ENCODE measurements around the gene IL13. TPM values are rescaled to one million over a fixed set of nuclear protein-coding genes. Genes with fewer than 3 reads are reported as not detected.

Gene IL13
- total and polyA plus RNA-seq, 10 of the 15 experiments (the other 5 are each of a cell fraction or from before 2014, with no cell fraction given), result 0.06 to 0.40 (median 0.11) TPM; not detected in 6

GRCh38 chr5:132629230-132629944, 28.6 kb upstream of the IL13 start:
- H3K4me1 ChIP-seq (ENCODE audit: control insufficient read depth, insufficient read depth, low read length), result peaks cover 11% of the 10 kb centered on the region; the same call in 1 of the 2 replicates
- POLR2A ChIA-PET, result interaction anchor here (1.4 to 4.1 kb wide), 4 partner anchors 10 to 30 kb away, joined by 3 to 17 read pairs (median 4); no protein-coding TSS in a partner anchor
- DNase-seq (ENCODE audit: low read depth, low spot score), result no peak
- in situ Hi-C loops (cut with MboI) (no loop called here), intact Hi-C loops (cut with micrococcal nuclease; ENCODE audit: unreplicated experiment) (no loop called here)
- peak overlapping the region; percentile 70 for H3K27ac ChIP-seq (ENCODE audit: control insufficient read depth, insufficient read depth)
- no peaks in the 10 kb centered on the region for H3K27me3 ChIP-seq (replicated peaks in 1 of 2; ENCODE audit: control insufficient read depth in 2 of 2, insufficient read depth in 2 of 2, low read length in 1 of 2)
- H3K79me2 ChIP-seq (ENCODE audit: control insufficient read depth, insufficient read depth, low read length), result no peaks in the 10 kb centered on the region; the same call in 1 of the 2 replicates
- SMC1A ChIA-PET (ENCODE audit: uncharacterized antibody, unreplicated experiment), result interaction anchor here (0.8 to 5.5 kb wide), 9 partner anchors 11 to 190 kb away, joined by 3 to 45 read pairs (median 4); no protein-coding TSS in a partner anchor
- BruUV-seq (replicated peaks), result no TSS peak
- peaks cover 4 to 5% of the 10 kb centered on the region in 2 experiments; a peak in 3 of 4 replicates for H3K36me3 ChIP-seq (ENCODE audit: control insufficient read depth in 2 of 2, insufficient read depth in 2 of 2, low read length in 1 of 2)
- no peaks in the 10 kb centered on the region for H4K20me1 ChIP-seq (ENCODE audit: control insufficient read depth, insufficient read depth)
- RAD21 ChIA-PET (ENCODE audit: unreplicated experiment), result interaction anchor here (0.7 to 5.5 kb wide), 12 partner anchors 9 to 205 kb away, joined by 3 to 25 read pairs (median 3); partner anchors contain the start of gene IL4
- ATAC-seq, result peak; percentile 86
- H3K9me3 ChIP-seq (replicated peaks; ENCODE audit: control insufficient read depth, insufficient read depth, low read length), result no peaks in the 10 kb centered on the region
- WGBS (ENCODE audit: insufficient coverage, insufficient replicate concordance, low lambda C conversion rate, missing lambda C conversion rate), result 19% methylated on average over 5 of the region's 5 CpGs
- no peak overlapping the region for H2AFZ ChIP-seq (ENCODE audit: control insufficient read depth, low read depth, low read length)
- peak overlapping the region; percentile 23 for H3K4me2 ChIP-seq (ENCODE audit: control insufficient read depth, insufficient read depth)
- peak overlapping the region; percentile 24; the same call in 1 of the 2 replicates for H3K9ac ChIP-seq (ENCODE audit: control insufficient read depth, insufficient read depth, low read length)
- peak; percentile 77 for FAIRE-seq
- CTCF ChIA-PET, result interaction anchor here (0.7 to 2.7 kb wide), 7 partner anchors 10 to 243 kb away, joined by 3 to 13 read pairs (median 4); no protein-coding TSS in a partner anchor
- H3K4me3 ChIP-seq, result no peak overlapping the region; the same call in 1 of the 2 replicates
- TF ChIP-seq BCL11A (IDR thresholded peaks at IDR 0.05; ENCODE audit: low read depth, low read length), result no peak
- no peak for TF ChIP-seq NRF1 (conservative IDR thresholded peaks at IDR 0.05; ENCODE audit: low read depth, low read length)
- peak; percentile 37; the same call in 1 of the 2 replicates for TF ChIP-seq POLR2AphosphoS5 (IDR thresholded peaks at IDR 0.05; ENCODE audit: low read length)
- no peak for TF ChIP-seq CHD2 (IDR thresholded peaks at IDR 0.05; ENCODE audit: borderline replicate concordance, low read depth, low read length)
- no peak for TF ChIP-seq NBN (IDR thresholded peaks at IDR 0.05)
- peak; percentile 70 to 90 for TF ChIP-seq SRF (IDR thresholded peaks at IDR 0.05; ENCODE audit: low read depth in 2 of 2, low read length in 2 of 2)
- no peak for TF ChIP-seq SIX5 (IDR thresholded peaks at IDR 0.05; ENCODE audit: low read depth, low read length, severe bottlenecking)
- TF ChIP-seq NFIC (IDR thresholded peaks at IDR 0.05; ENCODE audit: low read depth, low read length), result peak; percentile 78; the same call in 1 of the 2 replicates
- no peak for TF ChIP-seq MYB (IDR thresholded peaks at IDR 0.05; ENCODE audit: borderline replicate concordance, low read depth, low read length)
- TF ChIP-seq MEF2A (IDR thresholded peaks at IDR 0.05; ENCODE audit: insufficient read depth, low read depth, low read length), result peak; percentile 97
- 0 out of 2 replicates have a peak, but pooled peaks have one; percentile 18 for TF ChIP-seq PML (IDR thresholded peaks at IDR 0.05; ENCODE audit: low read length)
- peak; percentile 61; the same call in 1 of the 2 replicates for TF ChIP-seq ATF2 (IDR thresholded peaks at IDR 0.05; ENCODE audit: low read length)
- no peak for TF ChIP-seq BRCA1 (IDR thresholded peaks at IDR 0.05; ENCODE audit: low read depth, low read length)
- TF ChIP-seq FOXM1 (IDR thresholded peaks at IDR 0.05; ENCODE audit: low read depth, low read length), result peak; percentile 79; the same call in 1 of the 2 replicates
- no peak for TF ChIP-seq ZSCAN29 (IDR thresholded peaks at IDR 0.05)
- no peak for TF ChIP-seq IRF5 (IDR thresholded peaks at IDR 0.05; ENCODE audit: borderline replicate concordance)
- TF ChIP-seq SREBF2 (IDR thresholded peaks at IDR 0.05; ENCODE audit: low read length), result no peak
- TF ChIP-seq ESRRA (IDR thresholded peaks at IDR 0.05; ENCODE audit: low read length), result no peak
- no peak for TF ChIP-seq EP300 (IDR thresholded peaks at IDR 0.05; ENCODE audit: borderline replicate concordance in 1 of 2, control insufficient read depth in 1 of 2, low read depth in 2 of 2, low read length in 2 of 2)
- TF ChIP-seq IKZF1 (conservative IDR thresholded peaks at IDR 0.05), result no peak
- TF ChIP-seq CREB1 (IDR thresholded peaks at IDR 0.05; ENCODE audit: low read depth), result peak; percentile 80; the same call in 1 of the 2 replicates
- TF ChIP-seq MAX (IDR thresholded peaks at IDR 0.05; ENCODE audit: low read depth, low read length), result no peak

Measured in GM12878 (cell line).